T-helper 22 cell (primary cell): ENCODE data around the gene FEV.
"Not testable (repeated sequence)": the region's sequence is repeated elsewhere in the genome, so short reads cannot be mapped to it uniquely, and the experiment has no call there.

ENCODE experiments used
- DNase-seq: peaks from one replicate; pipeline ENCODE4 v3.0.0-alpha.2; 2020; ENCODE audit warnings: low read depth

FEV gene

DNA sequence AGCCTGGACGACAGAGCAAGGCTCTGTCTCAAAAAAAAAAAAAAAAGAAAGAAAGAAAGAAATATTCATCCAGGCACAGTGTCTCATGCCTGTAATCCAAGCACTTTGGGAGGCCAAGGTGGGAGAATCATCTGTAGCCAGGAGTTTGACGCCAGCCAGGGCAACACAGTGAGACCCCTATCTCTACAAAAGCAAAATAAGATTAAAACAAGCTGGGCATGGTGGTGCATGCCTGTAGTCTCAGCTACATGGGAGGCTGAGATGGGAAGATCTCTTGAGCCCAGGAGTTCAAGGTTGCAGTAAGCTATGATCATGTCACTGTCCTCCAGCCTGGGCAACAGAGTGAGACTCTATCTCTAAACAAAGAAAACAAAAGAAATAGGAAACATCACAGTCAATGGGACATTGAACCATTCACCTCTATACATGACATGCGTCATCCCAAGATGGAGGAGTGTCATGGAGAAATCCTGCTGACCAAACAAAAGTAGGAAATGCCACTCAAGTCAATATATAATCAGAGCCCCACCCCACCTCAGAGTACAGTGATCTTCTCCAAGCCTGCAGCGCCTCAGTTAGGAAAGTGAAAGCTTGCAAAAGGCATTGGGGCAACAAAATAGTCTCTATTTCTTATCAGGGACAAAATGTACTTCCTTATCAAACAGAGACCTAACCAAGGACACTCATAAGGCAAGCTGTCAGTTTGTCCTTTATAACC, 9.8 kb downstream of the FEV start:
- no peak for DNase-seq

DNA sequence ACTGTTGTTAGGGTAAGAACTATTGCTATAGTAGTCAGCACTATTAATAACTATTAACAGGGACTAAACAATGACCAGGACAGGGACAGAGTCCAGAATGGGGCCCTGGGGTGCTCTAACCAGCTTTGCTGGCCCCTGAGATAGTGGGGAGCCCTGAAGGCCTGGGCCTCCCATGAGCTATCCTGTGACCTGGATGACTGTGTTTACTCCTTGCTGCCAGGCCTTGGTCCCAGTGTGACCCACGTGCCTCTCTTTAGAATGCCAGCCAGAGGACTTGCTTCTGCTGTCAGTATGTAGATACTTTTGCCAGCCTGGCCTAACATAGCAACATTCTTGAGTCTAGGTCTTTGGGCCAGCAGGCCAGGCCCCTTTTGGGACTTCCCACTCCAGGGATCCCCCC, 14.1 kb downstream of the FEV start:
- DNase-seq = no peak

DNA sequence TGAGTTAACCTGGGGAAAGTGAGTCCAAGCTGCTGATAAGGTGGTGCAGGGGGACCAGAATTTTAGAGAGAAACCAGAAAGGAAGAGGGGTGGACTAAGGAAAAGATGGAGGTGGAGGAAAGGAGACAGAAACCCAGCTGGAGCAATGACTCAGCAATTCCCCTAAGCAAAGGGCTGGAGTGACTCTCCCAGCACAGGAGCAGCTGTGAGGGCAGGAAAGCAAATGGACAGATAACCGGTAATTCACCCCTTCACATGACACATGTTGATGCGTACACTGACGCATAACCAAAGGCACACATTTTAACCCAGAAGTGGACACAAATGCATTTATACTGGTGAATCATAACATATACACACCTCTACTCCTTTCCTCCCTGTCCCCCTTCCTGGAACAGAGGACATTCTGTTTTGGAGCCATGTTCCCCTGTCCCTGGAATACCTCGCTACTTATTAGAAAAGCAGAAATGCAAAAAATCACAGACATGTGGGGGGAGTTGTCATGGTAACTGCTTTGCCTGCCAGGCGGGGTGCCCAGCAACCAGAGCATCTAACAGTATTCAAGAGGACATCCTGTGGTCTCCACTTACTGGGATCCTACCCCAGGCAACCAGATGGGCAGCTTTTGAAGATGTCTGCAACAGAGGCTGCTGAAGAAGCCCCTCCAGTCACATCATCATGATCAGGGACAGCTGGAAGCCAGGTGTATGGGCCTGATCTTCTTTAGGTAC, 20.8 kb downstream of the FEV start:
- no peak for DNase-seq

DNA sequence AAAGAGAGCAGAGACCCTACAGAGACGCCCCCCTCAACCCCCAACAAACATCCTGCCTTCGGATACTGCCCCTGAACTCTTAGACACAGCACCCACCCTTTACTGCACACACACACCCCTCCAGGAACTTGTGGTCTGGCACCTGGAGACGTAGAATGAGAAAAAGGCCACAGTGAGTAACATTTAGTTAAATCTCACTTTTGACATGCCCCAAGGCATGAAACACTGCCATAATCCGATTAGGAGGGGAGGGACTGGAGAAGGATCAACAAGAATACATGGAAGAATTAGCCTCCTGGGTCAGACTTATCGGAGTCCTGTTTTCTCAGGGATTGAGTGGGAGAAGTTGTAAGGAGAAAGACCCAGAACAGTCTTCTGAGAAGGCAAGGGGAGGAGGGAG, 21.4 kb downstream of the FEV start:
- no peak for DNase-seq

DNA sequence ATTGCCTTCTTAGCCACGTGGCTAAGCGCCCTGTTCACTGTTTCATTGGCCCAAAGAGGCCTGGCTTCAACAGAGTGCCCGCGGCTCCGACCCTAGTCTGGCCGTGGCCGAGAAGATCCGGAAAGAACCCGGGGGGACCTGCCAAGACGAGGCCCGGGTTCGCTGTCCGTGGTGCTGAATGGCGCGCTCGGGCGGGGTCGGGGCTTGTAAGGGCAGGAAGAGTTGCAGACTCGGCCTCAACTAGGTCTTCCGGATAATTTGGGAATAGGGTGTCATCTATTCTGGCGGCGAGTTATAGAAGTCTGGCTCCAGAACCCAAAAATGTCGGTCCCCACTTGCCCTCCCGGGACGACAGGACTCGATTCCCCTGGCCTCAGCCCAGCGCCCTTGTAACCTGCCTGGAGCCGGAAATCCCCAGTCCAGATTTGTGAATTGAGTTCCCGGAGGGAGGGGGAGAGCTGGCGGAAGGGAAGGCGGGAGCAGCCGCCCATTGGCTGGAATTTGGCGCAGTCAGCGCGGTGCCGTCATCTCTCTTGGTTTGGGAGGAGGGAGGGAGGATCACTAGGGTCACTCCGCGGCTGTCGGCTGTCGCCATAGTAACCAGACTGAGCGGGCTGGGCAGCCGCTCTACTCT, 22.0 kb downstream of the FEV start:
- DNase-seq = no peak

DNA sequence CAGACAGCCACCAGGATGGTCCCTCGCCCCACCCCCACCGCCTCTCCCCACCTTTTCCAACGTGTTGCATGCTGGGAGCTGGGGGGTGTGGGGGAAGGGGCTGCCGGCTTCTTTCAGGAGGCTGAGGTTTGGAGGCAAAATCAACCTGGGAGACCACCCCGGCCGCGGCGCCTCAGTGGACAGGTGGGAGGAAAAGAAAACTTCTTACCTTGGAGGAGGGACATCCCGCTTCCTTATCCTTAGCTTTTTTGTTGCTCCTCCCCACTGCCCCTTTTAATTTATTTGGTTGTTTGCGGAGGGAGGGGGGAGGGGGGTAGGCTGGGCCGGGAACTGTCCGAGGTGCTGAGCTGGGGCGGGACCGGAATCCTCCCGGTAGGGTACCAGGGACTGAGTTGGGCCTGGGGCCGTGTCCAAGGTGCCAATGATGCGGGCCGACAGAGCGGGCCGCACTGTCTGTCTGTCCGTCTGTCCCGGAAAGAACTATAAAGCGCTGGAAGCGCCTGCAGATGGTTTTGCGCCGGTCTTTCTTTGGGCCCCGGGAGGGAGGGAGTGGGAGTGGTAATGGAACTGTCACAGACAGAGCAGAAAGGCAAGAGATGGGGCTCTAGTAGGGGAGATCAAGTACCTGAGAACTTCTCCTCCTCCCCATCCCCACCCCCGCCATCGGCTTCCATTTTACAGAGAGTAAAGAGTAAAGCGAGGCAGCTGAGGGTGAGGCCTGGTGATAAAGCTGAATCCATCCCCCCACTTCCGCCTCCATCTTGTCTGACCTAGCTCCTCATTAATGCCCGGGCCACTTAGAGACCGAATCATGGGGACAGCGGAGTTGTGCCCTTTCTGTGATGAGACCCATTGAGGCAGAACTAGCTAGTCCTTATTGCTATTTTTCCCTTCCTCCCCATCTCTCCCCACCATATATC, 23.1 kb downstream of the FEV start:
- no peak for DNase-seq

DNA sequence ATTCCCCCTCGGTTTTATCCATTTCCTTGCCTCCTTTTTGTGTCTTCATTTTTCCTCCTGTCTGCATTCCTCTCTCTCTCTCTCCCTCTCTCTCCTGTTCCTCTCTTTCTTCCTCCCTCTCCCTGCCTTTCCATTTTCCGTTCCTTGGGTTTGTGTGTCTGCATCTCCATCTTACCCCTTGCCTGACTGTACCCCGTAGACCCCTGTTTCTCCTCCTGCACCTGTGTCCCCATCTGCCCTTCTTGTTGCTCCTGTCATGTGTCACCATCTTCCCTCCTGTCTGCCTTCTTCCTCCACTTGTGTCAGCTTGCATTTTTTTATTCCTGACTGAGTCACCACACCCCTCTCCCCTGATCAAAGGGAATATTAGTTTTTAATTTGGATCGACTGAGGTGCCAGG, 23.8 kb downstream of the FEV start:
- DNase-seq = no peak

DNA sequence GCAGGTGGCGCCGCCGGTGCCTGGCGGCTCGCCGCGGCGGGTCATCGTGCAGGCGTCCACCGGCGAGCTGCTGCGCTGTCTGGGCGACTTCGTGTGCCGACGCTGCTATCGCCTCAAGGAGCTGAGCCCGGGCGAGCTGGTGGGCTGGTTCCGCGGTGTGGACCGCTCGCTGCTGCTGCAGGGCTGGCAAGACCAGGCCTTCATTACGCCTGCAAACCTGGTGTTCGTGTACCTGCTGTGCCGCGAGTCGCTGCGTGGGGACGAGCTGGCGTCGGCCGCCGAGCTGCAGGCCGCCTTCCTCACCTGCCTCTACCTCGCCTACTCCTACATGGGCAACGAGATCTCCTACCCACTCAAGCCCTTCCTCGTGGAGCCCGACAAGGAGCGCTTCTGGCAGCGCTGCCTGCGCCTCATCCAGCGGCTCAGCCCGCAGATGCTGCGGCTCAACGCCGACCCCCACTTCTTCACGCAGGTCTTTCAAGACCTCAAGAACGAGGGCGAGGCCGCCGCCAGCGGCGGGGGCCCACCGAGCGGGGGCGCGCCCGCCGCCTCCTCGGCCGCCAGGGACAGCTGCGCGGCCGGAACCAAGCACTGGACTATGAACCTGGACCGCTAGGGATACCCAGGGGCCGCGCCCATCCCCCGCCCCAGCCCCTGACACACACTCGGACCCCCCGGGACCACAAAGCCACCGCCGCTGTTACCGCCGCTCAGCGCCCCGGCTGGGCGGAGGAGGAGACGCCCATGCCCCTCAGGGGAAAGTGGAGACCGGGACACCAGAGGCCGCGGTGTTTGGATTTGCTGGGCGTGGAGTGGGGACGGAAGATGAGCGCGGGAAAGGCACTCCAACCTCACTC, 24.4 kb downstream of the FEV start:
- DNase-seq = no peak

DNA sequence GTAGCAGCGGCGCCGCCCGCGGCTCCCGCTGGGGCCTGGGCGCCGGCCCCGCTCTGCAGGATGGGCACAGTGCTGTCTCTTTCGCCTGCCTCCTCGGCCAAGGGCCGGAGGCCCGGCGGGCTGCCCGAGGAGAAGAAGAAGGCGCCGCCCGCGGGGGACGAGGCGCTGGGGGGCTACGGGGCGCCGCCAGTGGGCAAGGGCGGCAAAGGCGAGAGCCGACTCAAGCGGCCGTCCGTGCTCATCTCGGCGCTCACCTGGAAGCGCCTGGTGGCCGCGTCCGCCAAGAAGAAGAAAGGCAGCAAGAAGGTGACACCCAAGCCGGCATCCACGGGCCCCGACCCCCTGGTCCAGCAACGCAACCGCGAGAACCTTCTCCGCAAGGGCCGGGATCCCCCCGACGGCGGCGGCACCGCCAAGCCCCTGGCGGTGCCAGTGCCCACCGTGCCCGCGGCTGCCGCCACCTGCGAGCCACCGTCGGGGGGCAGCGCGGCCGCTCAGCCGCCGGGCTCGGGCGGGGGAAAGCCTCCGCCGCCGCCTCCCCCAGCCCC, 25.1 kb downstream of the FEV start:
- DNase-seq = no peak

DNA sequence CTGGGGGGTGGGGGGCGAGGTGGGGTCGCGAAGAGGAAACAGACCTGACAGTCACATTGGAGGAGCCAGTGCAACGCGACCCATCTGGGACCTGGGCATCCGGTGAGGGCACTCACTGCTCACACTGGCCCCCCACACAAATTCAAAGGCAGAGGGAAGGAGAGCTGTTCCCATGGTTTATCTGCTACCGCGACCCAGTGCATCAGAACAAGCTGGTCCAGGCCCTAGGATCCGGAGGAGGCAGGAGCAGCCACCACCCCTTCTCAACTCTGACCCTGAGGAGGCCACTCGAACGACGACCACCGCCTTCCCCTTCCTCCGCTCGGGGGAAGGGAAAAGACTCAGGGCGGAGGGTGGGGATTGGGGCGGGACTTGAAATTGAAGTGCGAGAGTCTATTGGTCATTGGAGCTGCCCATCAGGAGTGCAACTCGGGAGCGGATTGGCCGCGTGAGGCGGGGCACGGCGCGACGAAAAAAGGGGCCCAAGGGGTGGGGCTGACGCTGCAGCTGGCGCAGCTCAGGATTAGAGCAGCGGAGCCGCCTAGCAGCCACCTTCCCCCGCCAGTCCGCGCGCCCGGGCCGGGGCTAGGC, 25.7 kb downstream of the FEV start, which contains the start of gene CDK5R2:
Gene CDK5R2, plus strand, starts transcription at position 526 of the 591 bp plus-strand sequence. CDS start 155 bp downstream, outside the sequence.
- DNase-seq = no peak

DNA sequence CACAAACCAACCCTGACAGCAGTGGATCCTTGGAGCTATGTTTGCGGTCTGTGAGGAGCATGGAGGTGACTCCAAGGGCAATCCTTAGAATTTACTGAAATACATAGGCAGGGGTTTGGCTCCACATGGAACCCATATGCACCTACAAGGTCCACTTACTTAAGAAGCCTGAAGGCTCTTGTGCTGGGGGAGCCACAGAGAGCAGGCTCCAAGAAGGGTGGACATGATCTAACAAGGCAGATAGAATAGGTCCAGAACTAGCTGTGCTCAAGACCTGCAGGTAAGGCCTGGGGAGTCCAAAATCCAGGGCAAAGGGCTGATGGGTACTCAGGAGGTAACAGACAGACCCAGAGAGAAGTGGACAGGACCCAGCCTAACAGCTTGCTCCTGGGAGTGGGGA, 26.7 kb downstream of the FEV start:
- no peak for DNase-seq

DNA sequence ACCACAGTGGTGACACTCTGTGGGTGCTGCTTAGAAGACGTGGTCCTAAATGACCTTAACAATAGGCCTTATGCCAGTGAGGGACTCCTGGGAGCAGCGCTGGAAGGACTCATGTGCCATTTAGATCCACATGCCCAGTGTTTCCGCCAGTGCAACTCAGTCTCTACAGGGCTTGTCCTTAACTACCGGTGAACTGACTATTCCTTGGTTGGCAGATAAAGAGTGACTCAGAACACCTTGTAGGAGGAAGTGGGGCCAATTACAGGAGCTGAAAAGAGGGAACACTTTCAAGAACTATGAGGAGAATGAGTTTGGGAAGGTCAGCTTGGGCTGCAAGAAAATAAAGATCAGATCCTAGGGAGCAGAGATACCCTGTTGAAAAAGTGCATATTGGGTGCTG, 27.3 kb downstream of the FEV start:
- no peak for DNase-seq

DNA sequence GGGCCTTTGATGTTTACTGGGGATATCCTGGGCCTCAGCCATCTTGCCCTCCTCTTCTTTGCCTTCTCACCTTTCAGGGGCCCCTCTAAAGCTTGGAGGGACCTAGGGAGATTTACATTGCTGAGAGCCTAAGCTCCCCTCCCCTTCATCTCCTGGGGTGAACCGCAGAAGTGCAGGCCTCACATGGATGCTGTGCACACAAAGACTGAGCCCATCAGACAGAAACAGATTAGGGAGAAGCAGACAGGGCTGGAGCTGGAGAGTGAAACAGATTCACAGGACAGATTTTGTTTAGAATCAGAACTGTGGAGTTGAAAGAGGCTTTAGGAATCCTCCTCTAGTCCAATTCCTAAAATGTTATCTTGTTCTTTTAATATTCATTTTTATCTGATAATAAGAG, 28.9 kb downstream of the FEV start:
- DNase-seq = no peak

DNA sequence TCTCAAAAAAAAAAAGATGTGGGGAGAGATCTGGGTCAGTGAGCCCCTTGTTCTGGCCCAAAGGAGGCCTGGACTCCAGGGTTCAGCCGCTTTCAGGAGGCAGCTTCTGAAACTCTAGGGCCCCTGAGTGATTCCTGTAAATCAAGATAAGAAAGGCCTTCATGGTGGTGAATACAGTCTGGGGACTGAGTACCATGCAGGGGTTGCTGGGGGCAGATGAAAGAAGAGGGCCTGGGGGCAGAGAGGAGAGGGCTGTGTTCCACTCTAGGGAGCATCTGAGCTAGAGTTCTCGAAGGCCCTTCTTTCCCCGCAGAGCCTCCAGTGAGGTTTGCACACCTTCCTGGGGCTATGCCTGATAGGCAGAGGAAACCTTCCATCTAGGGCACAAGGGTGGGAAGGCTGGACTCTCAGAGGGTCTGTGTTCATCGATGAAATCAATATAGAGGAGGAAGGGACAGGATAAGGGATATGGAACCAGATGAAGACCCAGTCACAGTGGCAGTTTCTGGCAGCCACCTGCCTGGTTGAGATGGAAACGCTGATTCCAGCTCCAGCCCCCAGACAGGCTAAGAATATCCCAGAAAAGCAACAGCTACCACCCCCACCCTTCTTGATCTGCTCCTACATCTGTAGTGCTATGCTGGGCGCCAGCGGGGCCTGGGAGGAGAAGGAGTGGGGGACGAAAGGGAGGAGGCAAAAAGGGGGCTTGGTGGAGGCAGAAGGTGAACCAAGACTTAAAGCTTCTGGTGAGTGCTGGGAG, 30.3 kb downstream of the FEV start:
- no peak for DNase-seq

DNA sequence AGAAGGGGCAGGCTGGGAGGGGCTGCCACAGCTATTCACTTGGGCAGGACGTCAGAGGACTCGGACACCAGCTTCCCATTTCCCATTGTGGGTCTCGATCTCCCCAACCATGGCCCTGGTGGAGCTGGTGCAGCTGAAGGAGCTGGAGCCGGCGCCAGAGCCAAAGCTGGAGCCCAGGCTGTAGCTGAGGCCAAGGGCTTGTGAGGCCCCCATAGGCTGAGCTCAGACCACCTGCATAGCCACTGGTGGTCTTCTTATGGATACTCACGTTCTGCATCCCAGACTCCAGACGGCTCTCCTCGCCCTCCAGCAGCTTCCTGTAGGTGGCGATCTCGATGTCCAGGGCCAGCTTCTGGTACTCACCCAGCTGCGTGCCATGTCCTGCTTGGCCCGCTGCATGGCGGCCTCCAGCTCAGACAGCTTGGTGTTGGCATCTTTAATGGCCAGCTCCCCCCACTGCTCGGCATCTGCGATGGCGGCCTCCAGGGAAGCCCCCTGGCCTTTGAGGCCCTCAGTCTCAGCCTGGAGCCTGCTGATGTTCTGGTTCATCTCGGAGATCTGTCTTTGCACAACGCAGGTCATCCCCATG, 31.5 kb downstream of the FEV start:
- DNase-seq = no peak

DNA sequence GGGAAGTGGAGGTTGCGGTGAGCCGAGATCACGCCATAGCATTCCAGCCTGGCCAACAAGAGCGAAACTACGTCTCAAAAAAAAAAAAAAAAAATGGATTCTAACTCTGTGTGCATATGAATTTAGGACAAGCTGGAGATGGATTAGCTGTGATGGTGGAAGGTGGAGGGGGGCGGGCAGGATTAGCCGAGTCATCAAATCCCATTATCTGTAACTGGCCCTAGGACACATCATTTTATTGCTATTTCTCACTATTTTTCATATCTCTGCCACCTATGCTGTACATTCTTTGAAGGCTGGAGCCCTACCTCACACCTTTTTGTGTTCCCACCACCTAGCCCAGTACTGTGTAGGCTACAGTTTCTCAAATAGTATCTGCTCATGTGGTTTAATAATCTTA, 32.8 kb downstream of the FEV start:
- DNase-seq = no peak

DNA sequence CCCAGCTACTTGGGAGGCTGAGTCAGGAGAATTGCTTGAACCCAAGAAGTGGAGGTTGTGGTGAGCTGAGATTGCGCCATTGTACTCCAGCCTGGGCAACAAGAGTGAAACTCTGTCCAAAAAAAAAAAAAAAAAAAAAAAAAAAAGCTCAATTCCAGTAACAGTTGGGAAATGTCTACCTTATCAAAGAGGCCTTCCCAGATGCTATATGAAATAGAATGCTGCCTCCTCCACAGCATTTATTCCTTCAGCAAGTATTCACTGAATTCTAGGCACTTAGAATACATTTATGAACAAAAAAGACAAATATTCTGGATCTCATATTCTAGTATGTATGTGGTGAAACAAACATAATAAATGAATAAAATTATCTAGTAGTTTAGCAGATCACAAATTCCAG, 38.4 kb downstream of the FEV start:
- DNase-seq = no peak

DNA sequence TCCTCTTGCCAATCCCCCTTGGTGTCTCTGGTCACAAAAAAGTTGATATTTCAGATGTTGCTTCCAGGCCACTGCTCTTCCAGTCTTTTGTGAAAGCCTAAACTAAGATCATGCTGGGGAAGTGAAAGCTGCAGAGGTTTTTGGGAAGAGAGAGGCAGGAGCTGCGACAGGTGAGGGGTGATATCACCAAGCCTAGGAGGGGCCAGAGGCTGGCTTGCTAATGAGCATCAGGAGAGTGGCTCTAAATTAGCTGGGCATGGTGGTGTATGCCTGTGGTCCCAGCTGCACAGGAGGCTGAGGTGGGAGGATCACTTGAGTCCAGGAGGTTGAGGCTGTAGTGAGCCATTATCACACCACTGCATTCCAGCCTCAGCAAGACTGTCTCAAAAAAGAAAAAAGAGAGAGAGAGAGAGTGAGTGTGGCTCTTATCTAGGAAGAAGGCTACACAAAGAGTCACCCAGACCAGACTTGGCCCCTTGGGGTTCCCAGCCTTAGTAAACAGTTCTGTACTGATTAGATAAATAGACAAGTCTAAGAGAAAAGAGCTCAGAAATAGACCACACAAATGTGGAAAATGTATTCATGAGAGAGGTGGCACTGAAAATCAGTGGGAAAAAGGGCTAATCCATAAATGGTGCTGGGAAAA, 40.1 kb downstream of the FEV start:
- DNase-seq = no peak

DNA sequence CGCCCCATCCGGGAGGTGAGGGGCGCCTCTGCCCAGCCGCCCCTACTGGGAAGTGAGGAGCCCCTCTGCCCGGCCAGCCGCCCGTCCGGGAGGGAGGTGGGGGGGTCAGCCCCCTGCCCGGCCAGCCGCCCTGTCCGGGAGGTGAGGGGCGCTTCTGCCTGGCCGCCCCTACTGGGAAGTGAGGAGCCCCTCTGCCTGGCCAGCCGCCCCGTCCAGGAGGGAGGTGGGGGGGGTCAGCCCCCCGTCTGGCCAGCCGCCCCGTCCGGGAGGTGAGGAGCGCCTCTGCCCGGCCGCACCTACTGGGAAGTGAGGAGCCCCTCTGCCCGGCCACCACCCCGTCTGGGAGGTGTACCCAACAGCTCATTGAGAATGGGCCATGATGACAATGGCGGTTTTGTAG, 53.2 kb downstream of the FEV start:
- not testable (repeated sequence) for DNase-seq
